AG10803 (cell line): ENCODE data around the gene IZUMO1.
A peak's percentile ranks its signal among the peaks of the same experiment; 100 is the strongest.

Source experiments
- DNase-seq: peaks from one replicate; pipeline ENCODE4 v3.0.0; 2010; ENCODE audit warnings: low read depth
- H3K4me3 ChIP-seq: 2 replicates; pipeline ENCODE4 v1.5.1; 2011; ENCODE audit warnings: mild to moderate bottlenecking, low read length, control low read depth
- TF ChIP-seq, protein P1 (sequence below): conservative IDR thresholded peaks from 2 replicates; pipeline ENCODE4 v1.5.1; 2011; ENCODE audit warnings: mild to moderate bottlenecking, low read length, control low read depth, inconsistent platforms

IZUMO1 gene

DNA sequence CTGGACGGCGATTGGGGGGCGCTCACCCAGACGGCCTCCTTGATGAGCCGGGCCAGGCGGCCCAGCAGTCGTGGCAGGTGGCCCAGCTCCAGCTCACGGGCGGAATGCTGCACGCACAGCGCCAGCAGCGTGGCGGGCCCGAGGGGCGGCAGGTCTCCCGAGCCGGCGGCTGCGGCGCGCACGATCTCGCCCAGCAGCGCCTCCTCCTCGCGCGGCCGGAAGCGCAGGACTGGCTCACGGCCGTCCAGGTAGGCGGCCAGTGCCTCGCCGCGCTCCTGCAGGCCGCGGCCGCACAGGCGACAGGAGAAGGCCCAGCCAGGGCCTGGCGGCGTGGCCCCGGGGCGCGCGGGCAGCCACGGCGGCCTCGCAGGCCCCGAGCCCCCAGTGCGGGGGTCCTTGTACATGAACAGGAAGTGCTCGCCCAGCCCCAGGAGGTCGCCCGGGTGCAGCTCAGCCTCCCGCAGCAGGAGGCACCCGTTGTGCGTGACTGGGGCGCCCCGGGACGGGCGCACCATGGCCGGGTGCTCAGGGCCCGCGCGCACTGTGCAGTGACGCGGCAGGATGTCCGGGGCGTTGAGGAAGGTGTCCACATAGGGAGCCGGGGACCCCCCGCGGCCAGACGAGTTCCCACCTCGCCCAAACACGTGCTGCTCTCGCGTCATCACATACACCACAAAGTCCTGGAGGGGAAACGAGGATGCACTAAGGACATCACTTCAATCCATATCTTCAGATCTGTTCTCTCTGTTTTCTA lies 17.6 kb downstream of the IZUMO1 start:
- TF ChIP-seq, protein P1, sequence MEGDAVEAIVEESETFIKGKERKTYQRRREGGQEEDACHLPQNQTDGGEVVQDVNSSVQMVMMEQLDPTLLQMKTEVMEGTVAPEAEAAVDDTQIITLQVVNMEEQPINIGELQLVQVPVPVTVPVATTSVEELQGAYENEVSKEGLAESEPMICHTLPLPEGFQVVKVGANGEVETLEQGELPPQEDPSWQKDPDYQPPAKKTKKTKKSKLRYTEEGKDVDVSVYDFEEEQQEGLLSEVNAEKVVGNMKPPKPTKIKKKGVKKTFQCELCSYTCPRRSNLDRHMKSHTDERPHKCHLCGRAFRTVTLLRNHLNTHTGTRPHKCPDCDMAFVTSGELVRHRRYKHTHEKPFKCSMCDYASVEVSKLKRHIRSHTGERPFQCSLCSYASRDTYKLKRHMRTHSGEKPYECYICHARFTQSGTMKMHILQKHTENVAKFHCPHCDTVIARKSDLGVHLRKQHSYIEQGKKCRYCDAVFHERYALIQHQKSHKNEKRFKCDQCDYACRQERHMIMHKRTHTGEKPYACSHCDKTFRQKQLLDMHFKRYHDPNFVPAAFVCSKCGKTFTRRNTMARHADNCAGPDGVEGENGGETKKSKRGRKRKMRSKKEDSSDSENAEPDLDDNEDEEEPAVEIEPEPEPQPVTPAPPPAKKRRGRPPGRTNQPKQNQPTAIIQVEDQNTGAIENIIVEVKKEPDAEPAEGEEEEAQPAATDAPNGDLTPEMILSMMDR, result no peak
- peak overlapping the region; percentile 20 for H3K4me3 ChIP-seq
- peak; percentile 33 for DNase-seq

DNA sequence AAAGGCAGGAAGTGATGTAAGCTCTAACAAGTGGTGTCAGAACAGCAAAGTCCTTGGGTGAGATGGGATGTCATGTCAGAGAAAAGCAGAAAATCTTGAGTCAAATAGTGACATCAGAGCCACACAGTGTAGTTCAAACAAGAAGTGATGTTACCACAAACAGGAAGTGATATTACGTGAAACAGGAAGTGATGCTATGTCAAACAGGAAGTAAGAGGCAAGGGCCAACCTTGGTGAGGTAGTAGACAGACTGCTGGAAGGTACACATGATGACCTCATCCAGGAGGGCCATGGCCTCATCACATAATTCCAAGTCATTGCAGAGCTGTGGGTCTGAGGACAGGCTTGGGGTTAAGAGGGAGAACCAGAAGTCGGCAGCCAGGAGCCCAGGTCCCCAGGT lies 20.2 kb downstream of the IZUMO1 start:
- no peak overlapping the region for H3K4me3 ChIP-seq
- no peak for DNase-seq
- TF ChIP-seq, protein P1, result no peak

DNA sequence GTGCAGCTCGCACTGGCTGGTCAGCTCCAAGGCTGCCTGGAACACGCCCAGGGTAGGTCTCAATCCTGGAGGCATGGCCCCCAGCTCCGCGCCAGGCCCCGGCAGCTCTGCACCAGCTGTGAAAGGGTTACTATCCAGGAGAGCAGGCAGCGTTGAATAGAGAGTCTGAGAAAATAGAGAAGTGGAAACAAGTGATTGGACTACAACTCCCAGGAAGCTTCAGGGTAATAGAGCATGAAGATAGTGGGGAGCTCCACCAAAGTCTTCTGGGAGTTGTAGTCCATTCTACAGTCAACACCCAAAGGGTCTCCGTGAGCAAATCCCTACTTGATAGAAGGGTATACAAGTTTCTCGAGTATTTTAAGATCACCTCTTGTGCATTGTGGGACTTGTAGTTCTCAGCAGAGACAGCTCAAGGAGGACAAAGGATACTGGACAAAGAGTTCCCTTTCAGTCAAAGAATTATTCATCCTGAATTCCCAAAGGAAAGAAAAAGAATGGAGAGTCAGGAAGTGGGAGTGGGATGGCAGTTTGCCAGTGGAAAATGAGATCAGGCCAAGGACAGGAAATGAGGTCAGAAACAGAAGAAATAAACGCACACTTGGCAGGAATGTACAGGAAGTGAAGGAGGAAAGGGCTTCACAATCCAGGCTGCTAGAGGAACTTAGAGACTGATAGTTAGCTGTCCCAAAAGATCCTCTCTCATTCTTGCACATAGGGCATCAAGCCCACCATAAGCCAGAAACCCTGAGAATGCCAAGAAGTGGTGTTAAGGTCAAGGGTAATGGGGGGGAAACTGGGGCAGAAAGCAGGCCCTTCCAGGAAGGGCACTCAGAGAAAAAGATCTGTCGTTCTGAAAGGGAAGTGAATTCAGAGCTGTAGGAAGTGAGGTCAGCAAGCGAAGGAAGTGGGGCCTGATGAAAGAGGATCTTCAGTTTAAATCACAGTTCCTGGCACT lies 21.6 kb downstream of the IZUMO1 start:
- no peak overlapping the region for H3K4me3 ChIP-seq
- peak; percentile 79 for DNase-seq
- TF ChIP-seq, protein P1, result no peak

DNA sequence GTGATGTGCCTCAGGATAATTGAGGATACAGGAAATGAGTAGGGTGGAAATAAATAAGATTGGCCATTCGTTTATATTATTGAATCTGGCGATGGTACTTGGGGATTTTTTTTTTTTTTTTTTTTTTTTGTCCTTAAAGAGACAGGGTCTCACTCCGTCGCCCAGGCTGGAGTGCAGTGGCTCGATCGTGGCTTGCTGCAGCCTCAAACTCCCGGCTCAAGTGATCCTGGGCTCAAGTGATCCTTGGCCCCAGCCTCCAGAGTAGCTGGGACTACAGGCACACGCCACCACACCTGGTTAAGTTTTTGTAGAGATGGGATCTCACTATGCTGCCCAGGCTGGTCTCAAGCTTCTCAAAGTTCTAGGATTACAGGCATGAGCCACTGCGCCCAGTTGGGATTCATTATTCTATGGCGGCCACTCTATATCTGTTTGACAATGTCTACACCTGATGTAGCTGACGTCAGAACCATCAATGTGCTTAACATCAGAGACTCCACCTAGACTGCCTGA lies 24.5 kb downstream of the IZUMO1 start:
- TF ChIP-seq, protein P1, result no peak
- no peak overlapping the region for H3K4me3 ChIP-seq
- DNase-seq, result no peak

DNA sequence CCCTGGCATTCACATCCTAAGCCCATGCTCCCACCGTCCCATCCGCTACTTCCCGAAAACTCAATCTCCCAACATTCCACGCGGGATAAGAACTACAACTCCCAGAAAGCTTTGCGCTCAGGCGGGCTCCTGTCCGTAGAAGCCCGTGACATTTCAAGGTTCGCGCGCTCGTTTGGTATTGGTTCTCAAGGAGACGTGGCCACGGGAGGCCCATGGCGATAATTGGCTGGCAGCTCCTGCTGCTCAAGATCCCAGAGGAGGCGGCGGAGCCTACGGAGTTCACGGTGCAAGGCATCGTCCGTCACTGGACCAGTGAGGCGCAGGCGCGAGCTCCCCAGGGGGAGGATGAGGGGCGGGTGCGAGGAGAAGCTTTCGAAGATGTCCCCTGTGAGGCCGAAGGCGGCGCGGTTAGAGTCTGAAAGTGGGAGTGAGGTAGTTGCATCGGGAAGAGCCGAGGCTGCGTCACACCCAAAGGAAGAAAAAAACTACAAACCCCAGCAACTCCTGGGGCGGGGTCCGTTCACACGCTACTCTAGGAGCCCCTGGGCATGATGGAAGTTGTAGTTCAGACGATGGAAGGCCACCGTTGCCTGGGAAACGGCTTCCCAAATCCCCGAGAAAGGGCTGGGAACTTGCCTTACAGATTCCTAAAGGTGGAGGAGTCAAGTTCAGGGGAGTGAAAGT lies 26.0 kb downstream of the IZUMO1 start:
- peak overlapping the region; percentile 81 for H3K4me3 ChIP-seq
- DNase-seq, result peak; percentile 99
- TF ChIP-seq, protein P1, result no peak

DNA sequence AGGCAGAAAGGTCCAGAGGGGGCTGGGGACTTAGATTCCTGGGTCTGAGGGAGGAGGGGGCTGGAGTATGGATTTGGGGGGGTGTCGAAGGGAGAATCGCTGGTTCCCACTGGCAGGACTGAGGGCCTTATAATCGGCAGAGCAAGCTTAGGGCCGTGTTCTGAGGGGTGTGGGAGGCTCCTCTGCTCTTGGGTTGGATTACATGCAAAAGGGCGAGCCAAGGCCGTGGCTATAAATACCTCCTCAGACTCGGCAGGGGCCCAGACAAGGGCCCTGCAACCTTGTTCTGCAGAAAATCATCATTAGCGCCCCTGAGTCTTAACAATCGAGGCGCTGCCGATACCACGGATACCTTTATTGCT lies 26.5 kb downstream of the IZUMO1 start:
- TF ChIP-seq, protein P1, result no peak
- no peak for DNase-seq
- H3K4me3 ChIP-seq, result peak overlapping the region; percentile 2
